GM12878 (cell line): ENCODE measurements around the gene FGGY. TPM values are rescaled to one million over a fixed set of nuclear protein-coding genes. Genes with fewer than 3 reads are reported as not detected.

Source experiments
- ATAC-seq: fragments of 200-7000 bp; cut with Tn5 transposase; 3 replicates; pipeline ENCODE4 v1.9.1; 2020; ENCODE audit warnings: mild to moderate bottlenecking, moderate library complexity
- BruUV-seq: library from RNA; stranded (reverse); fragments of 400-500 nt; replicated peaks from 2 replicates; lab custom pipeline; 2021; lab: Mats Ljungman, UMichigan
- CTCF ChIA-PET: fragments of 300-600 bp; sonication (Branson Sonifier 250); formaldehyde crosslinking; extraction: SDS; loops from one replicate; lab custom pipeline; 2021; ENCODE audit warnings: inconsistent platforms; lab: Yijun Ruan, JAX
- POLR2A ChIA-PET: fragments of 350-600 bp; formaldehyde crosslinking; extraction: SDS; loops from one replicate; lab custom pipeline; 2021; ENCODE audit warnings: inconsistent platforms; lab: Charles Lee
- RAD21 ChIA-PET: fragments of 300-600 bp; sonication (Branson Sonifier 250); formaldehyde crosslinking; loops from one replicate; lab custom pipeline; 2023; ENCODE audit warnings: antibody characterized with exemption; ENCODE audit not compliant: unreplicated experiment; lab: Charles Lee
- SMC1A ChIA-PET: fragments of 300-600 bp; sonication (Branson Sonifier 250); formaldehyde crosslinking; loops from one replicate; lab custom pipeline; 2023; ENCODE audit not compliant: unreplicated experiment, uncharacterized antibody; lab: Charles Lee
- DNase-seq: peaks from one replicate; pipeline ENCODE4 v3.0.0-alpha.2; 2011; ENCODE audit warnings: low read depth, low spot score
- FAIRE-seq: peaks from 3 replicates; lab custom pipeline; 2011; peaks lifted over from hg19 to GRCh38; lab: Jason Lieb, UNC
- H2AFZ ChIP-seq: 2 replicates; pipeline ENCODE4 v1.6.0; 2011; ENCODE audit warnings: low read depth, low read length, control low read depth; ENCODE audit not compliant: control insufficient read depth
- H3K27ac ChIP-seq: 2 replicates; pipeline ENCODE4 v1.5.1; 2011; ENCODE audit warnings: control low read depth; ENCODE audit not compliant: control insufficient read depth, insufficient read depth
- H3K27me3 ChIP-seq, 2 experiments: replicated peaks in 1 of 2; 2 replicates each; pipeline versions ENCODE4 v1.6.0 to v1.6.1; 2011; ENCODE audit warnings: low read length in 1 of 2; ENCODE audit not compliant: control insufficient read depth in 2 of 2, insufficient read depth in 2 of 2
- H3K36me3 ChIP-seq, 2 experiments: 2 replicates each; pipeline ENCODE4 v1.5.1; 2011; ENCODE audit warnings: low read length in 1 of 2; ENCODE audit not compliant: control insufficient read depth in 2 of 2, insufficient read depth in 2 of 2
- H3K4me1 ChIP-seq: 2 replicates; pipeline ENCODE4 v1.6.1; 2011; ENCODE audit warnings: mild to moderate bottlenecking, low read length, moderate library complexity, mixed read lengths; ENCODE audit not compliant: control insufficient read depth, insufficient read depth
- H3K4me2 ChIP-seq: 2 replicates; pipeline ENCODE4 v1.6.0; 2011; ENCODE audit warnings: control low read depth; ENCODE audit not compliant: control insufficient read depth, insufficient read depth
- H3K4me3 ChIP-seq: fragments of 200-600 bp; sonication (generic); 2 replicates; pipeline ENCODE4 v1.5.1; 2016
- H3K79me2 ChIP-seq: 2 replicates; pipeline ENCODE4 v1.6.0; 2011; ENCODE audit warnings: low read length; ENCODE audit not compliant: control insufficient read depth, insufficient read depth
- H3K9ac ChIP-seq: 2 replicates; pipeline ENCODE4 v1.8.0; 2011; ENCODE audit warnings: low read length, control low read depth, mixed read lengths; ENCODE audit not compliant: control insufficient read depth, insufficient read depth
- H3K9me3 ChIP-seq: replicated peaks from 3 replicates; pipeline ENCODE4 v1.5.1; 2011; ENCODE audit warnings: mild to moderate bottlenecking, low read length; ENCODE audit not compliant: control insufficient read depth, insufficient read depth
- H4K20me1 ChIP-seq: 2 replicates; pipeline ENCODE4 v1.6.0; 2011; ENCODE audit not compliant: control insufficient read depth, insufficient read depth
- EP300 ChIP-seq, 2 experiments: fragments of 150-350 bp in 1 of 2; IDR thresholded peaks; 2 replicates each; pipeline ENCODE4 v1.6.1; 2011 to 2012; ENCODE audit warnings: low read depth in 2 of 2, low read length in 2 of 2, borderline replicate concordance in 1 of 2, improper control_type of control experiment in 1 of 2, inconsistent platforms in 1 of 2; ENCODE audit not compliant: control insufficient read depth in 1 of 2
- IKZF2 ChIP-seq, 2 experiments: fragments of 450-650 bp; IDR thresholded peaks; 2 replicates each; pipeline ENCODE4 v1.6.1; 2017; ENCODE audit warnings: mild to moderate bottlenecking in 2 of 2, moderate library complexity in 2 of 2
- IRF4 ChIP-seq: IDR thresholded peaks from 2 replicates; pipeline ENCODE4 v1.6.1; 2011; ENCODE audit warnings: low read depth, low read length
- KDM1A ChIP-seq: fragments of 200-600 bp; sonication (generic); IDR thresholded peaks from 2 replicates; pipeline ENCODE4 v1.6.1; 2016; ENCODE audit warnings: borderline replicate concordance
- MTA2 ChIP-seq: fragments of 450-650 bp; IDR thresholded peaks from 2 replicates; pipeline ENCODE4 v1.6.1; 2016; ENCODE audit warnings: low read depth, mild to moderate bottlenecking, moderate library complexity
- MXI1 ChIP-seq: fragments of 150-350 bp; IDR thresholded peaks from 2 replicates; pipeline ENCODE4 v1.6.1; 2011; ENCODE audit warnings: low read depth, mild to moderate bottlenecking, inconsistent platforms, low read length, improper control_type of control experiment
- NFIC ChIP-seq: IDR thresholded peaks from 2 replicates; pipeline ENCODE4 v1.6.1; 2012; ENCODE audit warnings: low read depth, mild to moderate bottlenecking, inconsistent platforms, low read length, moderate library complexity
- RELB ChIP-seq: fragments of 450-650 bp; IDR thresholded peaks from 2 replicates; pipeline ENCODE4 v1.6.1; 2017; ENCODE audit warnings: low read depth, mild to moderate bottlenecking, moderate library complexity
- REST ChIP-seq: IDR thresholded peaks from 2 replicates; pipeline ENCODE4 v1.6.1; 2012; ENCODE audit warnings: mild to moderate bottlenecking, low read depth, low read length
- SMARCA5 ChIP-seq: fragments of 450-650 bp; IDR thresholded peaks from 2 replicates; pipeline ENCODE4 v1.6.1; 2017; ENCODE audit warnings: mild to moderate bottlenecking
- SP1 ChIP-seq: IDR thresholded peaks from one replicate; pipeline ENCODE4 v1.6.1; 2011; ENCODE audit warnings: low read depth, low read length
- SRF ChIP-seq, 2 experiments: IDR thresholded peaks; 2 replicates each; pipeline ENCODE4 v1.6.1; 2011; ENCODE audit warnings: low read depth in 2 of 2, low read length in 2 of 2, mild to moderate bottlenecking in 1 of 2, moderate library complexity in 1 of 2
- TCF12 ChIP-seq: IDR thresholded peaks from 2 replicates; pipeline ENCODE4 v1.6.1; 2011; ENCODE audit warnings: low read depth, mild to moderate bottlenecking, low read length
- ZBTB33 ChIP-seq: fragments of 450-650 bp; IDR thresholded peaks from 2 replicates; pipeline ENCODE4 v1.6.1; 2017; ENCODE audit warnings: mild to moderate bottlenecking
- ZNF274 ChIP-seq: IDR thresholded peaks from one replicate; pipeline ENCODE4 v1.8.0; 2011; ENCODE audit not compliant: insufficient read length, insufficient read depth
- WGBS: methylation state at CpG from one replicate; pipeline ENCODE4 v1.1.6; 2016; ENCODE audit warnings: low lambda C conversion rate; ENCODE audit not compliant: insufficient replicate concordance, insufficient coverage; ENCODE audit errors: missing lambda C conversion rate; 5-methylcytosine and 5-hydroxymethylcytosine counted together
- in situ Hi-C: fragments of 300-500 bp; cut with MboI; formaldehyde crosslinking; loops from 9 replicates; pipeline ENCODE4 v1.14.3; 2018; ENCODE audit warnings: mixed read lengths
- intact Hi-C: fragments of 100-400 bp; cut with micrococcal nuclease; formaldehyde crosslinking; loops from one replicate; pipeline ENCODE4 v1.14.2; 2022; ENCODE audit not compliant: unreplicated experiment
- polyA plus RNA-seq, 11 experiments: library from polyadenylated mRNA; depleted of rRNA in 4 of 11; unstranded in 6 of 11; stranded (reverse) in 5 of 11; fragments of >200 nt; fragmentation: Nextera tagmentation in 4 of 11; fragmentation: Illumina TruSeq in 1 of 11; extraction: Ambion mirVana in 4 of 11; extraction: Trizol in 1 of 11; gene quantifications; 1 replicate in 1 of 11; 2 replicates in 10 of 11; pipeline versions ENCODE4 v1.2.1 to v1.2.3, GENCODE V29; 2011 to 2016; ENCODE audit warnings: inconsistent platforms in 2 of 11, missing spikeins in 2 of 11, low read depth in 1 of 11
- total RNA-seq, 4 experiments: library from RNA; depleted of rRNA in 3 of 4; stranded (reverse); fragments of >200 nt in 3 of 4; fragmentation: Illumina TruSeq in 1 of 4; extraction: Trizol in 1 of 4; gene quantifications; 2 replicates each; pipeline versions ENCODE4 v1.2.1 to v1.2.3, GENCODE V29; 2013 to 2021

FGGY gene
- total and polyA plus RNA-seq, 10 of the 15 experiments (the other 5 are each of a cell fraction or from before 2014, with no cell fraction given), result 6.2 to 11.9 (median 7.5) TPM

- no peak for TF ChIP-seq REST
- no peak for TF ChIP-seq SMARCA5
- TF ChIP-seq, all 136 proteins: peak for 0
Observed at GRCh38 chr1:59505596-59506028, 208.7 kb downstream of the FGGY start (continued).

GRCh38 chr1:59506952-59507351 lies 210.1 kb downstream of the FGGY start:
- no TSS peak for BruUV-seq
- Histone ChIP-seq H3K27ac (no peak overlapping the region), H3K4me1 (no peaks in the 10 kb centered on the region; the same call in 1 of the 2 replicates), H3K27me3 (no peaks in the 10 kb centered on the region), H2AFZ (peak overlapping the region; percentile 41), H3K36me3 (no peaks in the 10 kb centered on the region), H3K4me2 (no peak overlapping the region), H3K9ac (no peak overlapping the region), H3K9me3 (no peaks in the 10 kb centered on the region; the same call in 2 of the 3 replicates), H3K79me2 (no peaks in the 10 kb centered on the region), H3K4me3 (no peak overlapping the region), H4K20me1 (no peaks in the 10 kb centered on the region)
- intact Hi-C loops, result no loop called here
- ATAC-seq (peak; percentile 97), FAIRE-seq (no peak), DNase-seq (peak; percentile 38)
- in situ Hi-C loops, result no loop called here
- CTCF ChIA-PET, result no interaction called here
- POLR2A ChIA-PET, result no interaction called here
- WGBS, result 0% methylated on average over 3 of the region's 3 CpGs
- RAD21 ChIA-PET, result interaction anchor here (1.1 to 1.5 kb wide), 3 partner anchors 74 to 461 kb away, joined by 3 to 5 read pairs (median 3); no protein-coding TSS in a partner anchor
- SMC1A ChIA-PET, result interaction anchor here (0.9 to 1.4 kb wide), 2 partner anchors 16 to 24 kb away, joined by 4 read pairs; no protein-coding TSS in a partner anchor
- TF ChIP-seq MXI1 (no peak), IKZF2 (IDR thresholded peaks at IDR 0.05) (peak in 1 of 2 experiments; percentile 50; a peak in 2 of 4 replicates), ZBTB33 (0 out of 2 replicates have a peak, but pooled peaks have one; percentile 13), SP1 (peak; percentile 61), IRF4 (peak; percentile 46; the same call in 1 of the 2 replicates), NFIC (peak; percentile 55; the same call in 1 of the 2 replicates), ZNF274 (no peak), MTA2 (0 out of 2 replicates have a peak, but pooled peaks have one; percentile 19), SRF (IDR thresholded peaks at IDR 0.05; ENCODE audit: low read depth in 2 of 2, low read length in 2 of 2) (peak; percentile 8 to 80; a peak in 3 of 4 replicates), RELB (peak; percentile 43; the same call in 1 of the 2 replicates), EP300 (IDR thresholded peaks at IDR 0.05; ENCODE audit: borderline replicate concordance in 1 of 2, control insufficient read depth in 1 of 2, low read depth in 2 of 2, low read length in 2 of 2) (peak in 1 of 2 experiments; percentile 52; a peak in 1 of 4 replicates), KDM1A (no peak), TCF12 (0 out of 2 replicates have a peak, but pooled peaks have one; percentile 44)
